Neural progenitor cell (in vitro differentiated cells): Measurements from ENCODE around the gene MYO1F. TPM values are rescaled to one million over a fixed set of nuclear protein-coding genes. Genes with fewer than 3 reads are reported as not detected.

Experiments
- DNase-seq: peaks from one replicate; pipeline ENCODE4 v3.0.0-alpha.2; 2016; ENCODE audit warnings: low spot score
- H2AFZ ChIP-seq: fragments of 200-600 bp; sonication (generic); replicated peaks from 2 replicates; pipeline ENCODE4 v1.6.1; 2016; ENCODE audit warnings: antibody characterized with exemption
- H3F3A ChIP-seq: fragments of 200-600 bp; sonication (generic); 2 replicates; pipeline ENCODE4 v1.6.1; 2016; ENCODE audit warnings: antibody characterized with exemption, low read depth
- H3K27ac ChIP-seq: fragments of 200-600 bp; sonication (generic); 2 replicates; pipeline ENCODE4 v1.5.1; 2016; ENCODE audit warnings: mild to moderate bottlenecking
- H3K27me3 ChIP-seq: fragments of 200-600 bp; sonication (generic); 2 replicates; pipeline ENCODE4 v1.6.1; 2016; ENCODE audit warnings: mild to moderate bottlenecking, moderate library complexity
- H3K36me3 ChIP-seq: fragments of 200-600 bp; sonication (generic); 2 replicates; pipeline ENCODE4 v1.5.1; 2016
- H3K4me1 ChIP-seq: fragments of 200-600 bp; sonication (generic); 2 replicates; pipeline ENCODE4 v1.6.1; 2016; ENCODE audit warnings: mixed run types
- H3K4me2 ChIP-seq: fragments of 200-600 bp; sonication (generic); 2 replicates; pipeline ENCODE4 v1.6.1; 2016
- H3K4me3 ChIP-seq: fragments of 200-600 bp; sonication (generic); 2 replicates; pipeline ENCODE4 v1.5.1; 2016
- H3K79me2 ChIP-seq: fragments of 200-600 bp; sonication (generic); 2 replicates; pipeline ENCODE4 v1.6.1; 2016; ENCODE audit warnings: low read depth
- H3K9ac ChIP-seq: fragments of 200-600 bp; sonication (generic); 2 replicates; pipeline ENCODE4 v1.6.1; 2016
- H3K9me3 ChIP-seq: fragments of 200-600 bp; sonication (generic); 2 replicates; pipeline ENCODE4 v1.5.1; 2016; ENCODE audit warnings: low read depth
- H4K20me1 ChIP-seq: fragments of 200-600 bp; sonication (generic); 2 replicates; pipeline ENCODE4 v1.6.1; 2016; ENCODE audit warnings: low read depth
- H3K27ac Mint-ChIP-seq: 3 replicates; pipeline ENCODE4 v1.8.0; 2021; ENCODE audit warnings: mixed read lengths
- H3K27me3 Mint-ChIP-seq: 2 replicates; pipeline ENCODE4 v1.8.0; 2022; ENCODE audit warnings: low read depth, mild to moderate bottlenecking, inconsistent platforms, moderate library complexity, mixed read lengths; ENCODE audit not compliant: insufficient read depth
- H3K36me3 Mint-ChIP-seq: 3 replicates; pipeline ENCODE4 v1.8.0; 2021; ENCODE audit warnings: mixed read lengths
- H3K4me1 Mint-ChIP-seq: 3 replicates; pipeline ENCODE4 v1.8.0; 2021; ENCODE audit warnings: mixed read lengths
- H3K4me3 Mint-ChIP-seq: 3 replicates; pipeline ENCODE4 v1.8.0; 2021; ENCODE audit warnings: mild to moderate bottlenecking, moderate library complexity, mixed read lengths
- H3K9me3 Mint-ChIP-seq: 3 replicates; pipeline ENCODE4 v1.8.0; 2020; ENCODE audit warnings: mixed read lengths
- EZH2 ChIP-seq: fragments of 200-600 bp; sonication (generic); IDR thresholded peaks from 2 replicates; pipeline ENCODE4 v1.6.1; 2017; ENCODE audit warnings: antibody characterized with exemption, mild to moderate bottlenecking, moderate library complexity
- EZH2phosphoT487 ChIP-seq: fragments of 200-600 bp; sonication (generic); IDR thresholded peaks from 2 replicates; pipeline ENCODE4 v1.6.1; 2017; ENCODE audit warnings: antibody characterized with exemption
- total RNA-seq: library from RNA; depleted of rRNA; stranded (reverse); fragments of >200 nt; gene quantifications from 2 replicates; pipeline ENCODE4 v1.2.3, GENCODE V29; 2015; ENCODE audit warnings: low replicate concordance
- TF ChIP-seq, protein P1 (sequence below): fragments of 200-600 bp; sonication (generic); IDR thresholded peaks from 2 replicates; pipeline ENCODE4 v1.5.1; 2017; ENCODE audit warnings: antibody characterized with exemption, mild to moderate bottlenecking

MYO1F gene
- total RNA-seq, 1 donor from 2014 or later: 0.15 TPM

DNA sequence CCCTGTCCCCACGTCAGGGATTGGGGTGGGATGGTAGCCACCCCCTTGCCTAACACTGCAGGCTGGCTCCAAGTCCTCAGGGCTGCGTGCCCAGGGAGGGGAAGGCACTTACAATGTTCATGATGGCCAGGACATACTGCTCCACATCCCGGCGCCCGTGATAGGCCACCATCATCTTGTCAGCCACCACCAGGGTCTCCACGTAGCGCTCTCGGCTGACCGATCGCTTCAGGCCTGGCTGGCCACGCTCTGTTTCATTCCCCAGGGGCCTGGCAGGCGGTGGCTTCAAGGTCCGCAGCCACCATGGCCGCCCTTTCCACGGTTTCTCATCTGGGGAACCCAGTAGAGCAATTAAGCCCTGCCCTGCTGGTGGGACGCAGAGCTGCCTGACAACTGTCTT is 23.6 kb upstream of the MYO1F start:
- no peak for TF ChIP-seq EZH2phosphoT487
- Mint-ChIP-seq H3K4me3 (no peak overlapping the region), H3K27me3 (no peaks in the 10 kb centered on the region), H3K27ac (no peak overlapping the region), H3K36me3 (peaks cover 29% of the 10 kb centered on the region), H3K9me3 (no peaks in the 10 kb centered on the region), H3K4me1 (no peaks in the 10 kb centered on the region)
- H3F3A ChIP-seq: no peaks in the 10 kb centered on the region
- no peak overlapping the region for H3K9ac ChIP-seq
- H3K27me3 ChIP-seq: no peaks in the 10 kb centered on the region
- H3K4me1 ChIP-seq: no peaks in the 10 kb centered on the region
- no peaks in the 10 kb centered on the region for H3K79me2 ChIP-seq
- H3K36me3 ChIP-seq: no peaks in the 10 kb centered on the region
- no peaks in the 10 kb centered on the region for H4K20me1 ChIP-seq
- no peak for DNase-seq
- no peak overlapping the region for H3K4me3 ChIP-seq
- peaks cover 4% of the 10 kb centered on the region for H3K9me3 ChIP-seq
- no peak overlapping the region for H3K4me2 ChIP-seq
- no peak overlapping the region for H3K27ac ChIP-seq
- H2AFZ ChIP-seq: no peak overlapping the region

DNA sequence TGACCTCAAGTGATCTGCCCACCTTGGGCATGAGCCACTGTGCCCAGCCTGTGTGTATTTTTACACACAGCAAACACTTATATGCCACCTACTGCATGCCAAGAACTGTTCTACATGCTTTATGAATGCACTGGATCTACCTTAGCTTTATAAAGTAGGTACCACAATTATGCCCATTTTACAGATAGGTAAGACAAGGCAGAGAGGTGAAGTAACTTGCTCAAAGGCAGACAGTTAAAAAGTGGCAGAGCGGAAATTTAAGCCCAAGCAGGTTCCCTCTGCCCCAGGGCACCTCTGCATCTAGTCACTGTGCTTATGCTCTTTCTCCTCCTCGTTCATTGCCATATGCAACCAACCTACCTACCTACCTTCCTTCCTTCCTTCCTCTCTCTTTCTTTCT is 22.8 kb upstream of the MYO1F start:
- H3K27me3 Mint-ChIP-seq: no peaks in the 10 kb centered on the region
- H3K9me3 Mint-ChIP-seq: no peaks in the 10 kb centered on the region
- Histone ChIP-seq H3K4me3 (no peak overlapping the region), H3K27ac (no peak overlapping the region), H3K4me2 (no peak overlapping the region), H3K4me1 (no peaks in the 10 kb centered on the region), H2AFZ (no peak overlapping the region), H3K79me2 (no peaks in the 10 kb centered on the region), H3F3A (no peaks in the 10 kb centered on the region), H3K36me3 (no peaks in the 10 kb centered on the region), H3K9me3 (peaks cover 4% of the 10 kb centered on the region), H4K20me1 (no peaks in the 10 kb centered on the region), H3K9ac (no peak overlapping the region), H3K27me3 (no peaks in the 10 kb centered on the region)
- no peaks in the 10 kb centered on the region for H3K4me1 Mint-ChIP-seq
- TF ChIP-seq, protein P1, sequence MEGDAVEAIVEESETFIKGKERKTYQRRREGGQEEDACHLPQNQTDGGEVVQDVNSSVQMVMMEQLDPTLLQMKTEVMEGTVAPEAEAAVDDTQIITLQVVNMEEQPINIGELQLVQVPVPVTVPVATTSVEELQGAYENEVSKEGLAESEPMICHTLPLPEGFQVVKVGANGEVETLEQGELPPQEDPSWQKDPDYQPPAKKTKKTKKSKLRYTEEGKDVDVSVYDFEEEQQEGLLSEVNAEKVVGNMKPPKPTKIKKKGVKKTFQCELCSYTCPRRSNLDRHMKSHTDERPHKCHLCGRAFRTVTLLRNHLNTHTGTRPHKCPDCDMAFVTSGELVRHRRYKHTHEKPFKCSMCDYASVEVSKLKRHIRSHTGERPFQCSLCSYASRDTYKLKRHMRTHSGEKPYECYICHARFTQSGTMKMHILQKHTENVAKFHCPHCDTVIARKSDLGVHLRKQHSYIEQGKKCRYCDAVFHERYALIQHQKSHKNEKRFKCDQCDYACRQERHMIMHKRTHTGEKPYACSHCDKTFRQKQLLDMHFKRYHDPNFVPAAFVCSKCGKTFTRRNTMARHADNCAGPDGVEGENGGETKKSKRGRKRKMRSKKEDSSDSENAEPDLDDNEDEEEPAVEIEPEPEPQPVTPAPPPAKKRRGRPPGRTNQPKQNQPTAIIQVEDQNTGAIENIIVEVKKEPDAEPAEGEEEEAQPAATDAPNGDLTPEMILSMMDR: no peak
- TF ChIP-seq EZH2 (no peak), EZH2phosphoT487 (no peak)
- H3K27ac Mint-ChIP-seq: no peak overlapping the region
- H3K36me3 Mint-ChIP-seq: peaks cover 29% of the 10 kb centered on the region
- DNase-seq: no peak
- H3K4me3 Mint-ChIP-seq: no peak overlapping the region

DNA sequence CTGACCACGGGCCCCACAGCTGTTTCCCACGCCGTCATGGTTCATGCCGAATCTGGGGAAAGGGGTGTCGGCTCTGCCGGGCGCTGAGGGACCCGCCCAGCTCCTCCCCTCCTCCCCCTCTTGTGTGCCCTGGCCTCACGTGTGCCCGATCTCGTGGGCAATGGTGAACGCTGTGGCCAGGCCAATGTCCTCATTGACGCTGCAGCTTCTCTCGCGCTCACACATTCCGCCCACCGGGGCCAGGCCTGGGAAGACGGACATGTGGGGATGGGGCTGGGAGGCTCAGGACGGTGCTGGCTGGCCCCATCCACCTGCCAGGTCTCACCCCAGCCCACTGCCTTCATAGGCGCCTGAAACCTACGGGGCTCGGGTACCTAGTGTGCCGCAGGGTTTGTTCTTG is 18.9 kb upstream of the MYO1F start:
- H3K4me1 ChIP-seq: peaks cover 3% of the 10 kb centered on the region
- H3K9me3 ChIP-seq: no peaks in the 10 kb centered on the region
- DNase-seq: no peak
- no peak for TF ChIP-seq EZH2phosphoT487
- TF ChIP-seq EZH2: no peak
- TF ChIP-seq, protein P1: no peak
- no peak overlapping the region for H3K4me3 ChIP-seq
- no peaks in the 10 kb centered on the region for H4K20me1 ChIP-seq
- Mint-ChIP-seq H3K9me3 (peaks cover 6% of the 10 kb centered on the region), H3K4me1 (peaks cover 6% of the 10 kb centered on the region), H3K27ac (no peak overlapping the region), H3K36me3 (peaks cover 7% of the 10 kb centered on the region), H3K4me3 (no peak overlapping the region), H3K27me3 (peaks cover 4% of the 10 kb centered on the region)
- H3K36me3 ChIP-seq: no peaks in the 10 kb centered on the region
- peaks cover 18% of the 10 kb centered on the region for H3K27me3 ChIP-seq
- H3F3A ChIP-seq: peaks cover 10% of the 10 kb centered on the region
- H3K79me2 ChIP-seq: no peaks in the 10 kb centered on the region
- H3K9ac ChIP-seq: no peak overlapping the region
- H3K4me2 ChIP-seq: no peak overlapping the region
- H2AFZ ChIP-seq: no peak overlapping the region
- H3K27ac ChIP-seq: no peak overlapping the region

GRCh38 chr19:8595651-8596050 is 18.4 kb upstream of the MYO1F start:
- peaks cover 9% of the 10 kb centered on the region for H3K27me3 Mint-ChIP-seq
- no peak overlapping the region for H3K27ac Mint-ChIP-seq
- H3K4me3 Mint-ChIP-seq: no peak overlapping the region
- DNase-seq: no peak
- Histone ChIP-seq H2AFZ (no peak overlapping the region), H3K79me2 (no peaks in the 10 kb centered on the region), H3K9ac (no peak overlapping the region), H3K4me2 (no peak overlapping the region), H3K36me3 (no peaks in the 10 kb centered on the region), H3K27me3 (peaks cover 23% of the 10 kb centered on the region), H4K20me1 (no peaks in the 10 kb centered on the region), H3K4me1 (peaks cover 3% of the 10 kb centered on the region), H3K9me3 (no peaks in the 10 kb centered on the region), H3F3A (peaks cover 10% of the 10 kb centered on the region), H3K4me3 (no peak overlapping the region), H3K27ac (no peak overlapping the region)
- peaks cover 7% of the 10 kb centered on the region for H3K36me3 Mint-ChIP-seq
- peaks cover 6% of the 10 kb centered on the region for H3K4me1 Mint-ChIP-seq
- TF ChIP-seq EZH2phosphoT487 (no peak), EZH2 (no peak)
- TF ChIP-seq, protein P1: no peak
- peaks cover 6% of the 10 kb centered on the region for H3K9me3 Mint-ChIP-seq
